Right renal pelvis (tissue), 4 donors: ENCODE results near the gene KRT5. TPM values are rescaled to one million over a fixed set of nuclear protein-coding genes. Genes with fewer than 3 reads are reported as not detected.

Experiments
- DNase-seq, 4 donors: peaks; one replicate each; pipeline ENCODE4 v3.0.0-alpha.2; 2013; ENCODE audit warnings: low read depth in 4 of 4, low spot score in 3 of 4, missing footprints in 1 of 4
- polyA plus RNA-seq, 4 donors: library from polyadenylated mRNA; unstranded; fragments of 120-200 nt; gene quantifications; one replicate each; pipeline ENCODE4 v1.2.1, GENCODE V29; 2013; ENCODE audit not compliant: insufficient read length in 4 of 4

Gene KRT5
- polyA plus RNA-seq, result 1 to 10 TPM in 2 of 4 donors, under 1 TPM in 2; 0.28 to 1.9 (median 0.98) TPM

- no peak for DNase-seq
These were observed at the start of gene KRT5 for GRCh38 chr12:52519826-52520662. Gene KRT5, minus strand, starts transcription at chr12:52520394. Its CDS starts 98 bp downstream, at chr12:52520296.

GRCh38 chr12:52568111-52568510 lies 47.9 kb upstream of the KRT5 start:
- DNase-seq, result no peak

- no peak for DNase-seq
These were observed 46.7 kb upstream of the KRT5 start for GRCh38 chr12:52566847-52567291.

- DNase-seq, result no peak
These were observed 44.4 kb upstream of the KRT5 start for GRCh38 chr12:52564582-52564981.

- no peak for DNase-seq
These were observed 41.8 kb upstream of the KRT5 start for GRCh38 chr12:52561880-52562449.

GRCh38 chr12:52559979-52560378 lies 39.8 kb upstream of the KRT5 start:
- no peak for DNase-seq

- DNase-seq, result no peak
These were observed 38.7 kb upstream of the KRT5 start for GRCh38 chr12:52558781-52559445.

GRCh38 chr12:52557476-52557875 lies 37.3 kb upstream of the KRT5 start:
- DNase-seq, result no peak

GRCh38 chr12:52555577-52555976 lies 35.4 kb upstream of the KRT5 start:
- DNase-seq, result no peak

GRCh38 chr12:52552681-52553195 lies 32.5 kb upstream of the KRT5 start, which contains the start of gene KRT71:
Gene KRT71, minus strand, starts transcription at chr12:52553145. Its CDS starts 68 bp downstream, at chr12:52553077.
- no peak for DNase-seq

GRCh38 chr12:52552055-52552454 lies 31.9 kb upstream of the KRT5 start:
- DNase-seq, result no peak

- DNase-seq, result no peak
These were observed 31.1 kb upstream of the KRT5 start for GRCh38 chr12:52551216-52551865.

GRCh38 chr12:52546126-52546525 lies 25.9 kb upstream of the KRT5 start:
- DNase-seq, result no peak

- DNase-seq, result no peak
These were observed 24.0 kb upstream of the KRT5 start for GRCh38 chr12:52543985-52544883.

- no peak for DNase-seq
These were observed 22.7 kb upstream of the KRT5 start for GRCh38 chr12:52542785-52543318.

GRCh38 chr12:52542157-52542556 lies 22.0 kb upstream of the KRT5 start:
- no peak for DNase-seq

- no peak for DNase-seq
These were observed 21.5 kb upstream of the KRT5 start for GRCh38 chr12:52541709-52542108.

- DNase-seq, result no peak
These were observed 20.3 kb upstream of the KRT5 start for GRCh38 chr12:52540531-52540930.

- DNase-seq, result no peak
These were observed 19.6 kb upstream of the KRT5 start for GRCh38 chr12:52539821-52540173.
